Prostate gland (tissue), 2 donors: ENCODE results near the gene MEG3. TPM values are rescaled to one million over a fixed set of nuclear protein-coding genes. Genes with fewer than 3 reads are reported as not detected.

ENCODE experiments used
- DNase-seq: peaks from one replicate; pipeline ENCODE4 v3.0.0-alpha.2; 2019; ENCODE audit warnings: low spot score
- H3K27ac ChIP-seq, 2 donors: fragments of 200-600 bp; sonication (generic); 2 replicates each; pipeline ENCODE4 v1.5.1; 2017 to 2019
- H3K27me3 ChIP-seq: fragments of 200-600 bp; sonication (generic); replicated peaks from 2 replicates; pipeline ENCODE4 v1.5.1; 2019; ENCODE audit not compliant: insufficient read depth
- H3K36me3 ChIP-seq, 2 donors: fragments of 200-600 bp; sonication (generic); 1 replicate in 1 of 2; 2 replicates in 1 of 2; pipeline versions ENCODE4 v1.5.1 to v1.8.1; 2017 to 2019
- H3K4me1 ChIP-seq: fragments of 200-600 bp; sonication (generic); replicated peaks from 2 replicates; pipeline ENCODE4 v1.5.1; 2019
- H3K4me3 ChIP-seq, 2 donors: fragments of 200-600 bp; sonication (generic); 2 replicates each; pipeline ENCODE4 v1.5.1; 2017 to 2019
- H3K9me3 ChIP-seq: fragments of 200-600 bp; sonication (generic); 2 replicates; pipeline ENCODE4 v1.5.1; 2017
- CTCF ChIP-seq, 4 experiments: fragments of 200-600 bp in 2 of 4; fragments of 450-650 bp in 2 of 4; sonication (generic) in 2 of 4; IDR thresholded peaks; 1 replicate in 3 of 4; 2 replicates in 1 of 4; pipeline ENCODE4 v1.5.1; 2016 to 2019; ENCODE audit warnings: antibody characterized with exemption in 4 of 4, mild to moderate bottlenecking in 2 of 4, moderate library complexity in 2 of 4
- POLR2A ChIP-seq: fragments of 450-650 bp; IDR thresholded peaks from one replicate; pipeline ENCODE4 v1.6.1; 2016; ENCODE audit warnings: antibody characterized with exemption, mild to moderate bottlenecking
- POLR2AphosphoS5 ChIP-seq: sonication (generic); formaldehyde crosslinking; IDR thresholded peaks from one replicate; pipeline ENCODE4 v1.6.1; 2017; ENCODE audit warnings: antibody characterized with exemption
- WGBS: methylation state at CpG from one replicate; pipeline ENCODE4 v1.1.5; 2018; 5-methylcytosine and 5-hydroxymethylcytosine counted together
- intact Hi-C: fragments of 100-400 bp; cut with DNase I; formaldehyde crosslinking; loops from one replicate; pipeline ENCODE4 v1.14.2; 2022
- total RNA-seq, 2 donors: library from RNA; depleted of rRNA; stranded (reverse); fragments of >200 nt; gene quantifications; one replicate each; pipeline ENCODE4 v1.1.0, GENCODE V29; 2016

MEG3 gene
- total RNA-seq, 2 donors from 2014 or later, result 21.9 to 135 TPM

- H3K36me3 ChIP-seq, result no peaks in the 10 kb centered on the region
- TF ChIP-seq POLR2A, result no peak
- TF ChIP-seq POLR2AphosphoS5, result no peak
- no peak for TF ChIP-seq CTCF (IDR thresholded peaks at IDR 0.05)
- H3K9me3 ChIP-seq, result no peaks in the 10 kb centered on the region
- no peak overlapping the region for H3K4me3 ChIP-seq
- no peak for DNase-seq
- intact Hi-C loops, result loop anchor here (10.0 kb wide), 1 partner anchor 697 kb away; no protein-coding TSS in a partner anchor
- 61% methylated on average over 17 of the region's 17 CpGs for WGBS
- H3K27ac ChIP-seq, result no peak overlapping the region
- no peaks in the 10 kb centered on the region for H3K27me3 ChIP-seq
- no peaks in the 10 kb centered on the region for H3K4me1 ChIP-seq
Observed at GRCh38 chr14:100857923-100858837, 32.3 kb downstream of the MEG3 start.

- no peaks in the 10 kb centered on the region for H3K27me3 ChIP-seq
- H3K4me1 ChIP-seq, result no peaks in the 10 kb centered on the region
- H3K36me3 ChIP-seq, result no peaks in the 10 kb centered on the region
- H3K4me3 ChIP-seq, result no peak overlapping the region
- no peaks in the 10 kb centered on the region for H3K9me3 ChIP-seq
- H3K27ac ChIP-seq, result no peak overlapping the region
- TF ChIP-seq POLR2AphosphoS5 (no peak), POLR2A (no peak), CTCF (IDR thresholded peaks at IDR 0.05) (no peak)
- 45% methylated on average over 8 of the region's 8 CpGs for WGBS
- DNase-seq, result no peak
- intact Hi-C loops, result loop anchor here (10.0 kb wide), 1 partner anchor 696 kb away; no protein-coding TSS in a partner anchor
Observed at GRCh38 chr14:100858838-100859220, 32.9 kb downstream of the MEG3 start.

- Histone ChIP-seq H3K9me3 (no peaks in the 10 kb centered on the region), H3K36me3 (no peaks in the 10 kb centered on the region), H3K4me1 (no peaks in the 10 kb centered on the region), H3K27ac (no peak overlapping the region), H3K27me3 (no peaks in the 10 kb centered on the region), H3K4me3 (no peak overlapping the region)
- 70% methylated on average over 18 of the region's 18 CpGs for WGBS
- intact Hi-C loops, result loop anchor here (10.0 kb wide), 1 partner anchor 695 kb away; no protein-coding TSS in a partner anchor
- TF ChIP-seq CTCF (IDR thresholded peaks at IDR 0.05) (no peak), POLR2A (no peak), POLR2AphosphoS5 (no peak)
- no peak for DNase-seq
Observed at GRCh38 chr14:100859781-100860180, 33.9 kb downstream of the MEG3 start.

- intact Hi-C loops, result no loop called here
- Histone ChIP-seq H3K27ac (no peak overlapping the region), H3K27me3 (no peaks in the 10 kb centered on the region), H3K4me3 (no peak overlapping the region), H3K9me3 (no peaks in the 10 kb centered on the region), H3K36me3 (no peaks in the 10 kb centered on the region), H3K4me1 (no peaks in the 10 kb centered on the region)
- TF ChIP-seq POLR2AphosphoS5, result no peak
- DNase-seq, result no peak
- 75% methylated on average over 19 of the region's 19 CpGs for WGBS
Observed at GRCh38 chr14:100860556-100861187, 34.8 kb downstream of the MEG3 start.

GRCh38 chr14:100861188-100861936, 35.4 kb downstream of the MEG3 start:
- WGBS, result 92% methylated on average over 15 of the region's 16 CpGs
- no peaks in the 10 kb centered on the region for H3K4me1 ChIP-seq
- no peaks in the 10 kb centered on the region for H3K27me3 ChIP-seq
- no peak overlapping the region for H3K4me3 ChIP-seq
- DNase-seq, result no peak
- TF ChIP-seq POLR2A, result no peak
- no peak for TF ChIP-seq POLR2AphosphoS5
- no peak for TF ChIP-seq CTCF (IDR thresholded peaks at IDR 0.05)
- H3K27ac ChIP-seq, result no peak overlapping the region
- H3K36me3 ChIP-seq, result no peaks in the 10 kb centered on the region
- intact Hi-C loops, result no loop called here
- H3K9me3 ChIP-seq, result no peaks in the 10 kb centered on the region
